ENCODE data around the gene TNFAIP3. TPM values are rescaled to one million over a fixed set of nuclear protein-coding genes. Genes with fewer than 3 reads are reported as not detected.

TNFAIP3 gene
- total and polyA plus RNA-seq, 2 of the 4 experiments (the other 2 are of a cell fraction): 5.0 to 14.2 TPM

GRCh38 chr6:137846274-137846673 is 20.8 kb upstream of the TNFAIP3 start:
- peak overlapping the region; percentile 67 for H3K18ac ChIP-seq (ENCODE audit: low read depth, low read length)
- no peak overlapping the region for H2AK9ac ChIP-seq (replicated peaks; ENCODE audit: low read depth, low read length, poor library complexity)
- dilution Hi-C loops (cut with HindIII; ENCODE audit: low sequenced_read_pairs, unreplicated experiment) (no loop called here), intact Hi-C loops (cut with micrococcal nuclease) (no loop called here), in situ Hi-C loops (cut with MboI; ENCODE audit: low sequenced_read_pairs) (loop anchor here (25.0 kb wide), 1 partner anchor 566 kb away; the partner anchor contains the start of gene HEBP2)
- no peaks in the 10 kb centered on the region for H3K9me3 ChIP-seq (ENCODE audit: control insufficient read depth, insufficient read depth, low read length)
- ATAC-seq (ENCODE audit: low read depth) (no peak), DNase-seq (no peak)
- peak overlapping the region; percentile 76 for H4K91ac ChIP-seq (ENCODE audit: insufficient read depth, low read depth, low read length)
- H3K27me3 ChIP-seq (ENCODE audit: control insufficient read depth, insufficient read depth, low read length): no peaks in the 10 kb centered on the region
- TF ChIP-seq FOS (IDR thresholded peaks at IDR 0.05; ENCODE audit: low read depth, low read length): no peak
- no peak for TF ChIP-seq CHD1 (IDR thresholded peaks at IDR 0.05; ENCODE audit: low read depth, low read length)
- TF ChIP-seq POLR2A (IDR thresholded peaks at IDR 0.05; ENCODE audit: low read depth, low read length): no peak
- TF ChIP-seq, protein P1, sequence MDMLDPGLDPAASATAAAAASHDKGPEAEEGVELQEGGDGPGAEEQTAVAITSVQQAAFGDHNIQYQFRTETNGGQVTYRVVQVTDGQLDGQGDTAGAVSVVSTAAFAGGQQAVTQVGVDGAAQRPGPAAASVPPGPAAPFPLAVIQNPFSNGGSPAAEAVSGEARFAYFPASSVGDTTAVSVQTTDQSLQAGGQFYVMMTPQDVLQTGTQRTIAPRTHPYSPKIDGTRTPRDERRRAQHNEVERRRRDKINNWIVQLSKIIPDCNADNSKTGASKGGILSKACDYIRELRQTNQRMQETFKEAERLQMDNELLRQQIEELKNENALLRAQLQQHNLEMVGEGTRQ (IDR thresholded peaks at IDR 0.05; ENCODE audit: low read depth, low read length): no peak
- no peak for TF ChIP-seq RFX5 (IDR thresholded peaks at IDR 0.05; ENCODE audit: low read depth, low read length)
- TF ChIP-seq, protein P2, sequence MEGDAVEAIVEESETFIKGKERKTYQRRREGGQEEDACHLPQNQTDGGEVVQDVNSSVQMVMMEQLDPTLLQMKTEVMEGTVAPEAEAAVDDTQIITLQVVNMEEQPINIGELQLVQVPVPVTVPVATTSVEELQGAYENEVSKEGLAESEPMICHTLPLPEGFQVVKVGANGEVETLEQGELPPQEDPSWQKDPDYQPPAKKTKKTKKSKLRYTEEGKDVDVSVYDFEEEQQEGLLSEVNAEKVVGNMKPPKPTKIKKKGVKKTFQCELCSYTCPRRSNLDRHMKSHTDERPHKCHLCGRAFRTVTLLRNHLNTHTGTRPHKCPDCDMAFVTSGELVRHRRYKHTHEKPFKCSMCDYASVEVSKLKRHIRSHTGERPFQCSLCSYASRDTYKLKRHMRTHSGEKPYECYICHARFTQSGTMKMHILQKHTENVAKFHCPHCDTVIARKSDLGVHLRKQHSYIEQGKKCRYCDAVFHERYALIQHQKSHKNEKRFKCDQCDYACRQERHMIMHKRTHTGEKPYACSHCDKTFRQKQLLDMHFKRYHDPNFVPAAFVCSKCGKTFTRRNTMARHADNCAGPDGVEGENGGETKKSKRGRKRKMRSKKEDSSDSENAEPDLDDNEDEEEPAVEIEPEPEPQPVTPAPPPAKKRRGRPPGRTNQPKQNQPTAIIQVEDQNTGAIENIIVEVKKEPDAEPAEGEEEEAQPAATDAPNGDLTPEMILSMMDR (conservative IDR thresholded peaks at IDR 0.05; ENCODE audit: low read depth, low read length): no peak
- TF ChIP-seq MAZ (IDR thresholded peaks at IDR 0.05; ENCODE audit: borderline replicate concordance, low read depth, low read length): no peak
- TF ChIP-seq RCOR1 (IDR thresholded peaks at IDR 0.05; ENCODE audit: insufficient replicate concordance, low read length): no peak
- TF ChIP-seq BHLHE40 (IDR thresholded peaks at IDR 0.05; ENCODE audit: low read depth, low read length): no peak
- no peak for TF ChIP-seq MXI1 (IDR thresholded peaks at IDR 0.05; ENCODE audit: borderline replicate concordance, low read depth, low read length)
- no peak for TF ChIP-seq CEBPB (IDR thresholded peaks at IDR 0.05; ENCODE audit: low read depth, low read length)
- no peak for TF ChIP-seq MAFK (IDR thresholded peaks at IDR 0.05; ENCODE audit: low read depth, low read length)
- TF ChIP-seq NFE2L2 (IDR thresholded peaks at IDR 0.05; ENCODE audit: low read depth, low read length): no peak
- TF ChIP-seq SMC3 (IDR thresholded peaks at IDR 0.05; ENCODE audit: low read depth, low read length): no peak
- ChIA-PET CTCF (no interaction called here), POLR2A (ENCODE audit: unreplicated experiment) (no interaction called here)
- H3K4me3 ChIP-seq (ENCODE audit: insufficient read depth, low read depth, low read length): no peak overlapping the region
- H2BK20ac ChIP-seq (ENCODE audit: low read depth, low read length): peak overlapping the region; percentile 84
- no peak overlapping the region for H3K4me2 ChIP-seq (ENCODE audit: low read depth, low read length)
- peak overlapping the region; percentile 4 to 57; a peak in 2 of 4 replicates for H4K8ac ChIP-seq (ENCODE audit: low read depth in 2 of 2, low read length in 2 of 2)
- no peak overlapping the region for H3K56ac ChIP-seq (ENCODE audit: extremely low read depth, insufficient read depth, low read length)
- H2BK5ac ChIP-seq (ENCODE audit: low read depth, low read length, poor library complexity, severe bottlenecking): peak overlapping the region; percentile 28
- peak overlapping the region; percentile 96 for H2BK15ac ChIP-seq (ENCODE audit: low read depth, low read length)
- H3K36me3 ChIP-seq (ENCODE audit: control insufficient read depth, insufficient read depth, low read length): no peaks in the 10 kb centered on the region
- peak overlapping the region; percentile 77 for H3K4ac ChIP-seq (ENCODE audit: low read depth, low read length)
- no peak overlapping the region for H3K27ac ChIP-seq (ENCODE audit: insufficient read depth, low read length)
- H3K79me1 ChIP-seq (ENCODE audit: low read depth in 1 of 2, low read length in 2 of 2): no peaks in the 10 kb centered on the region; a peak in 1 of 4 replicates
- peak overlapping the region; percentile 27 for H4K5ac ChIP-seq (ENCODE audit: low read depth, low read length)
- peak overlapping the region; percentile 54 for H3K14ac ChIP-seq (replicated peaks; ENCODE audit: low read depth, low read length)
- 100% methylated on average over 2 of the region's 6 CpGs; no CpG with 5 or more reads in 1 of the 2 experiments for WGBS, 2 experiments (ENCODE audit: extremely low coverage in 2 of 2, insufficient read length in 1 of 2)
- H2AFZ ChIP-seq (replicated peaks; ENCODE audit: low read length, poor library complexity): peak overlapping the region; percentile 40
- H3K9ac ChIP-seq (ENCODE audit: low read depth, low read length): no peak overlapping the region
- H2AK5ac ChIP-seq (ENCODE audit: low read depth, low read length): peak overlapping the region; percentile 77
- no peak overlapping the region; the same call in 1 of the 2 replicates for H3K23ac ChIP-seq (ENCODE audit: low read depth, low read length)
- H2BK120ac ChIP-seq (ENCODE audit: low read depth, low read length): peak overlapping the region; percentile 66
- H4K20me1 ChIP-seq (ENCODE audit: insufficient read depth, low read length): no peaks in the 10 kb centered on the region
- BruUV-seq (replicated peaks): no TSS peak
- H3K4me1 ChIP-seq (ENCODE audit: control insufficient read depth, insufficient read depth, low read length): peaks cover 23% of the 10 kb centered on the region
- peaks cover 8% of the 10 kb centered on the region for H3K9me1 ChIP-seq (ENCODE audit: insufficient read depth, low read length)
